HS-5 (cell line): ENCODE results near the gene FASN.

Experiments used
- DNase-seq: peaks from one replicate; pipeline ENCODE4 v3.0.0-alpha.2; 2012; ENCODE audit warnings: low read depth

FASN gene

DNA sequence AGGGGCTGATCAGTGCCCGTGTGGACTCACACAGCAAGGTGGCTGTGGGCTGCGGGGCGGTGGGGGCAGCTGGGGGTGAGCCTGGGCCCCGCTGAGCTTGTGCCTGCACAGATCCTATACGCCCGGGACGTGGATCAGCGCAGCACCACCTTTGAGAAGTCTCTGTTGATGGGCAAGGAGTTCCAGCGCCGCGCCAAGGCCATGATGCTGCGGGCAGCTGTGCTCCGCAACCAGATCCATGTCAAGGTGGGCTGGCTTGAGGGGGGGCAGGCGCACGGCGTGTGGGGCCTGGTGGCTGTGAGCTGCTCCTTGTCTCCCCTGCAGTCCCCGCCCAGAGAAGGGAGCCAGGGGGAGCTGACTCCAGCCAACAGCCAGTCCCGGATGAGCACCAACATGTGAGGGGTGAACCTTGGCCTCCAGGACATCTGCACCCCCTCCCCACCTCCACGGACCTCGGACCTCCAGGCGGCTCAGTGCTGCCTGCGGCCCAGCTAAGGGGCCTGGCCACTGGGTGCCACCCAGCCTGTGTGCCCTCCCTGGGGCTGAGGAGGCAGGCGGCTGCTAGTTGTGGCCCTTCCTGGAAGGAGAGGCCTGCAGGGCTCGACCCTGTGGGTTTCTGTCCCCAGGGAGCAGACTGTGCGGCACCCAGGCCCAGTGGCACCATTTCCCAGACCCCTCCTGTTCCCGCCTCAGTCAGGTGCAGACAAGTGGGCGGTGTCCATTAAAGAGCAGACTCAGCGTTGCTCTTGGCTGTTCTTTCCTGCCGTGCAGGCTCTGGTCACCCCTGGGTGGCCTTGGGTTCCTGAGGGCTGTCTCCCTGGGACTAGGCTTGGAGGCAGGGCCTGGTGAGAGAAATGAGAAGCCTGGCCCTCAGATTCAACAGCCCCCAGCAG lies 41.1 kb downstream of the FASN start:
- DNase-seq = no peak

- DNase-seq = no peak
Measured at GRCh38 chr17:82055965-82056728, 41.9 kb downstream of the FASN start.

DNA sequence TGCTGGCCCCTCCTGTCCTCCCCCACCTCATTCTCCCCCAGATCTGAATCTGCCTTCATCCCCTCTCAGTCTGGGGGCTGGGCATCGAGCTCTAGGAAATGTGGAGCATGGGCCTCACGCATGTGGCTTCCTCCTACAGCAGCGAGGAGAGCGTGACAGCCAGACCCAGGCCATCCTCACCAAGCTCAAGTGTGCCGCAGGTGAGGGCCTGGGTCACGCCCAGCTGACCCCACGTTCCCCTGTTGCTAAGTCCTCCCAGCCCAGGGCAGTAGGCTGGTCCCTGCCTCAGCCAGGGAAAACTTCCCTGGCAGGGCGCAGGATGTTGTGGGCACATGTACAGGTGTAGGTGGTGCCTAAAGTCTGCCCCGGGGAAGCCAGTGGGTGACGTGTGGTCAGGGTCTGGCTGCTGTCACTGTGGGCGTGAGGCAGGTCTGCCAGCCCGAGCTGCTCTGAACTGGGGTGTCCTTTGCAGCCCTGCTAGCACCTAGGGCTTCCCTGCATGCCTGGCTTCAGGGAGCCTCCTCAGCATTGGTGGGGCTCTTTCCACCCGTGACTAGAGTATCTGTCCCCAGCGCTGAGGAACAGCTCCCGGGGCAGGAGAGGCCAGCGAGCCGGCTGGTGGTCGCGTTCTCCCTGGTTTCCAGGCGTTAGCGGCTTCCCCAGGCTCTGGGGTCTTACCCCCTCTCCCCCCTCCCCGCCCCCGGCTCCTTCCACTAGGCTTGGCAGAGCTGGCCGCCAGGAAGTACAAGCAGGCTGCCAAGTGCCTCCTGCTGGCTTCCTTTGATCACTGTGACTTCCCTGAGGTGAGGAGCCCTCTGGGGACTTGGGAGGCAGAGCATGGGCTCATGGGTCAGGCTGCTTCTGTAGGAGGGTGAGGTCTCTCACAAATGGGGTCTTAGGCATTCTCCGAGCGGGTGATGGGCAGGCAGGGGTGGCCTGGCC lies 42.7 kb downstream of the FASN start:
- DNase-seq = no peak

- no peak for DNase-seq
Measured at GRCh38 chr17:82054351-82055022, 43.5 kb downstream of the FASN start.

DNA sequence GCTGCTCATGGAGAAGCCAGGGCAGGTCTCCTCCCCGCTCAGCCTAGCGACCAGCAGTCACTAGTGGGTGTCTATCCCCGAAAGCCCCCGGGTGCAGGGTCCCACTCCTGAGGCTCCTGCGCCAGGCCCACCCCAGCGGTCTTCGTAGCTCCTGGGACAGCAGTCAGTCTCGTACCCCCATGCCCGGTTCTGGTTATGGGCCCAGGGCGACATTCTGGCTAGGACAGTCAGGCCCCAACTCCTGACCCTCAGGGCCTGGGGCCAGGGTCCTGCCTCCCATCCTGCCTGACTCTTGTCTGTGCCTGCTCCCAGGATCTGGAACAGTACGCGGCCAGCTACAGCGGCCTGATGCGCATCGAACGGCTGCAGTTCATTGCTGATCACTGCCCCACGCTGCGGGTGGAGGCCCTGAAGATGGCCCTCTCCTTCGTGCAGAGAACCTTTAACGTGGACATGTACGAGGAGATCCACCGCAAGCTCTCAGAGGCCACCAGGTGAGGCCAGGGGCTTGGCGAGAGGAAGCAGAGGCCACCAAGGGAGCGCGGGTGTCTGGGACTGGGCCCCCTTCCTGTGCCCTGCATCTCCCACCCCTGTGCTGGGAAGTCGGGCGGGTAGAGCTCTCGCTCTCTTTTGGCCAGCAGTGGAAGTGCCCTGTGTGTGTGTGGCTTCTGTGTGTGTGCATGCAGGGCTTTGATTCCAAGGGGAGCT lies 44.3 kb downstream of the FASN start:
- DNase-seq = no peak

- DNase-seq = no peak
Measured at GRCh38 chr17:82053130-82053529, 44.9 kb downstream of the FASN start.

GRCh38 chr17:82052638-82053059 lies 45.4 kb downstream of the FASN start:
- no peak for DNase-seq

GRCh38 chr17:82051776-82052637 lies 46.0 kb downstream of the FASN start, which contains the start of the genes GPS1 and RFNG:
Gene GPS1 (plus strand): TSS chr17:82051898. CDS start chr17:82051932, 34 bp downstream.
Gene RFNG (minus strand): TSS chr17:82051811. CDS start chr17:82051766, 45 bp downstream.
- DNase-seq = no peak

- DNase-seq = no peak
Measured at GRCh38 chr17:82050761-82051641, 47.0 kb downstream of the FASN start.

DNA sequence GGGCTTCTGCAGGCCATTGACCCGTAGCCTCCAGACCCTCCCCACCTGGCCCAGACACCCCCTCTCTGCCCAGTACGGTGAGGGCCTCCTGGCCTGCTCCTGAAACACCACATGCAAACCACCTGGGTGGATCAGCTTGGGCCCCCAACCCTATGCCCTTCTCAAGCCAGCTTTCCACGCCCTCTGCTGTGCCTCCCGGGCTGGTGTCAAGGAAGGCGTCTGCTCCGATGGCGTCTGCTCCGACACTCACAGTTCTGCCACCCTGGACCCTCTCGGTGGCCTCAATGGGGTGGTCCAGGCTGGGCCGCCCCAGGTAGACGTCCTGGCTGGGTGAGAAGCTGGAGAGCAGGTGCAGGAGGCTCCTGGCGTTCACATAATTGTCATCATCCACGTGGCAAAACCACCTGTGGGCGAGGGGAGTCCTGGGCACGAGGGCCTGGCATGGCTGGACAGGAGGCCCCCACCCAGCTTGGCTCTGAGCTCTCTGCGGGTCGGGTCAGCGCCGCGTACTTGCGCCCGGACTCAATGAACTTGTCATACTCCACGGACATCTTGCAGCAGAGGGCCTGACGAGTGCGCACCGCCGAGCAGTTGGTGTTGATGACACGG lies 47.8 kb downstream of the FASN start:
- DNase-seq = no peak

- DNase-seq = no peak
Measured at GRCh38 chr17:82049521-82049971, 48.5 kb downstream of the FASN start.

- no peak for DNase-seq
Measured at GRCh38 chr17:82049106-82049505, 48.9 kb downstream of the FASN start.

DNA sequence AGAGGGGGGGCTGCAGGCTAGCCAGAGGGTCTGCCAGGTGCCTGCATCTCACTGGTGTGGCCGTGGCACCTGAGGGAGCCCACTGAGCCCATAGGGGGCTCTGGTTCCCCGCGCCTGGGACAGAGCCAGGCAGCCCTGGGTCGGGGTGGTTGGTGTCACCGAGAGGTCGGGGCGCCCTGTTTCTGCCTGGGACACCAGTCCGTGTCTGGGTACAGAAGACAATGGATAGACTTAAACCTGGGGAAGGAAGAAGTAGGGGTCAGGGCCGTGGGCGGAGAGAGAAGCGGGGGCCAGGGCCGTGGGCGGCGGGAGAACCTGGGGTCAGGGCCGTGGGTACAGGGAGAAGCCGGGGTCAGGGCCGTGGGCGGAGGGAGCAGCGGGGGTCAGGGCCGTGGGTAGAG lies 49.5 kb downstream of the FASN start:
- no peak for DNase-seq

- no peak for DNase-seq
Measured at GRCh38 chr17:82047914-82048570, 50.0 kb downstream of the FASN start.

DNA sequence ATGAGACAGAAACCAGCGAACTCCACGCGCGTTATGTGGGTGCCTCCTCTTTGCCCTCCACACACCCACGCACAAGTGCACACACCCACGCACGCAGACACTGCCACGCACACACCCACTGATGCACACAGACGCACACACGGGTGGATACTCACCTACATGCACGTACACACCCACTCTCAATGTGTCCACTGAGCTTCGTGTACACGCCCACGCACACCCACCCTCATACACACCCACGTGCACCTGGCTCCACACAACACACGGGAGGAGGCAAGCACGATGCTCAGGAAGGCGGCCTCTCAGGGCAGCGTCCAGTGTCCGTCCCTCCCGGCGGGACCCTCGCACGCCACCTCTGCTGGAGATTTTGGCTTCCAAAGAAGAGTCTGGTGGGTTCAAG lies 50.7 kb downstream of the FASN start:
- DNase-seq = no peak

DNA sequence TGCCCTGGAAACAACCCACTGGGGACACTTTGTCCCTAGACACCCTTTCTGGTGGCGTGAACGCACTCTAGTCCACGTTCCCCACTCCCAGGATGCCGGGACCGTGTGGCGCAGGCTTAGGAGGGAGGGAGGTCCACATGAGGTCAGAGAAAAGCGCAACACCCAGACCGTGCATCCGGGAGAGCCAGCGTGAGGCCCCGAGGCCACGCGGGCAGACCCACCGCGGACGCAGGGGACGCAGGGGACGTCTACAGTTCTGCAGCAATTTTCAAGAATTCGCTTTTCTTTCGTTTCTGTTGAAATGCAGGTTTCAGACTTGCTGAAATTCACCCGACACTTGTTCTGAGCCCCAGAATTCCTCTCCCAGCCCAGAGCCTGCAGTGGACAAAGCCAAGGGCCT lies 51.1 kb downstream of the FASN start:
- no peak for DNase-seq

GRCh38 chr17:82045936-82046484 lies 52.0 kb downstream of the FASN start:
- DNase-seq = no peak
